ENCODE results near the gene VHLL.

DNA sequence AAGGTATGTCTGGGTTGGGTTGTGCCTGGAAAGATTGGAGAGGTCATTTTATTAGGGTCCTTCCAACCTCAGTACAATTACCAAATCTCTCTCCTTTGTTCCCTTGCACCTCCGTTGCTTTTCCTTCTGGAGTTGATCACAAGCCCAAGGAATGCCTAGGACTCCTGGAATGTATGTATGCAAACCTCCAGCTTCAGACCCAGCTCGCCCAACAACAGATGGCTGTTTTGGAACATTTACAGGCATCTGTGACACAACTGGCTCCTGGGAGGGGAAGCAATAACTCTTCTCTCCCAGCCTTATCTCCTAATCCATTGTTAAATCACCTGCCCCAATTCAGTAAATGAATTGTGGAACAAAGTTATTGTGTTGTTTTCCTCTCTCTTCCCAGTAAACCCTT is 47.5 kb upstream of the VHLL start:
- TF ChIP-seq, protein P1, sequence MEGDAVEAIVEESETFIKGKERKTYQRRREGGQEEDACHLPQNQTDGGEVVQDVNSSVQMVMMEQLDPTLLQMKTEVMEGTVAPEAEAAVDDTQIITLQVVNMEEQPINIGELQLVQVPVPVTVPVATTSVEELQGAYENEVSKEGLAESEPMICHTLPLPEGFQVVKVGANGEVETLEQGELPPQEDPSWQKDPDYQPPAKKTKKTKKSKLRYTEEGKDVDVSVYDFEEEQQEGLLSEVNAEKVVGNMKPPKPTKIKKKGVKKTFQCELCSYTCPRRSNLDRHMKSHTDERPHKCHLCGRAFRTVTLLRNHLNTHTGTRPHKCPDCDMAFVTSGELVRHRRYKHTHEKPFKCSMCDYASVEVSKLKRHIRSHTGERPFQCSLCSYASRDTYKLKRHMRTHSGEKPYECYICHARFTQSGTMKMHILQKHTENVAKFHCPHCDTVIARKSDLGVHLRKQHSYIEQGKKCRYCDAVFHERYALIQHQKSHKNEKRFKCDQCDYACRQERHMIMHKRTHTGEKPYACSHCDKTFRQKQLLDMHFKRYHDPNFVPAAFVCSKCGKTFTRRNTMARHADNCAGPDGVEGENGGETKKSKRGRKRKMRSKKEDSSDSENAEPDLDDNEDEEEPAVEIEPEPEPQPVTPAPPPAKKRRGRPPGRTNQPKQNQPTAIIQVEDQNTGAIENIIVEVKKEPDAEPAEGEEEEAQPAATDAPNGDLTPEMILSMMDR (conservative IDR thresholded peaks at IDR 0.05; ENCODE audit: low read depth, low read length): no peak
- no peak for TF ChIP-seq EZH2 (IDR thresholded peaks at IDR 0.05; ENCODE audit: low read length, unreplicated experiment)
- TF ChIP-seq EZH2phosphoT487 (IDR thresholded peaks at IDR 0.05; ENCODE audit: borderline replicate concordance, low read length): no peak
